ENCODE data around the gene C22orf15. TPM values are rescaled to one million over a fixed set of nuclear protein-coding genes. Genes with fewer than 3 reads are reported as not detected.

The C22orf15 gene
- total and polyA plus RNA-seq, 7 experiments from 2014 or later: 1.2 to 5.7 (median 2.3) TPM; not detected in 1

GRCh38 chr22:23737696-23738095, 25.1 kb upstream of the C22orf15 start:
- Histone ChIP-seq H3K27ac (ENCODE audit: low read depth, low read length) (no peak overlapping the region), H3K9me3 (ENCODE audit: control insufficient read depth in 2 of 3, low read length in 3 of 3) (no peaks in the 10 kb centered on the region), H3K27me3 (ENCODE audit: control insufficient read depth in 2 of 2, insufficient read depth in 2 of 2, low read length in 2 of 2) (no peaks in the 10 kb centered on the region), H3K36me3 (ENCODE audit: control insufficient read depth in 2 of 3, insufficient read depth in 3 of 3, low read length in 3 of 3) (peaks cover 0 to 3% (median 0%) of the 10 kb centered on the region in 3 experiments), H3K4me3 (ENCODE audit: low read length) (no peak overlapping the region), H3K4me1 (ENCODE audit: control insufficient read depth in 2 of 2, insufficient read depth in 2 of 2, low read length in 2 of 2) (no peaks in the 10 kb centered on the region)
- POLR2A ChIA-PET: no interaction called here
- peaks cover 0 to 9% (median 0%) of the 10 kb centered on the region in 5 donors for H3K36me3 Mint-ChIP-seq
- DNase-seq: no peak
- intact Hi-C loops (cut with micrococcal nuclease): loop anchor here in 1 of 2 donors (5.0 kb wide), 1 partner anchor 110 kb away; no protein-coding TSS in a partner anchor
- peaks cover 0 to 1% (median 0%) of the 10 kb centered on the region in 7 donors for H3K4me1 Mint-ChIP-seq
- H3K27me3 Mint-ChIP-seq: no peaks in the 10 kb centered on the region
- no peaks in the 10 kb centered on the region for H3K9me3 Mint-ChIP-seq
- H3K27ac Mint-ChIP-seq: no peak overlapping the region
- CTCF ChIA-PET: interaction anchor here (0.7 kb wide), 1 partner anchor 12 kb away, joined by 3 read pairs; no protein-coding TSS in a partner anchor
- H3K4me3 Mint-ChIP-seq: no peak overlapping the region
- no peak for ATAC-seq

- intact Hi-C loops (cut with micrococcal nuclease): no loop called here
- CTCF ChIA-PET: no interaction called here
- no peaks in the 10 kb centered on the region for H3K27me3 Mint-ChIP-seq
Observed at GRCh38 chr22:23742505-23743264, 20.1 kb upstream of the C22orf15 start.

GRCh38 chr22:23743303-23743705, 19.5 kb upstream of the C22orf15 start:
- no peaks in the 10 kb centered on the region for H3K27me3 Mint-ChIP-seq
- CTCF ChIA-PET: no interaction called here

More at GRCh38 chr22:23742505-23743264, 20.1 kb upstream of the C22orf15 start:
- Histone ChIP-seq H3K36me3 (ENCODE audit: control insufficient read depth in 2 of 3, insufficient read depth in 3 of 3, low read length in 3 of 3) (peaks cover 0 to 29% (median 14%) of the 10 kb centered on the region in 3 experiments), H3K27me3 (ENCODE audit: control insufficient read depth in 2 of 2, insufficient read depth in 2 of 2, low read length in 2 of 2) (no peaks in the 10 kb centered on the region), H3K9me3 (ENCODE audit: control insufficient read depth in 2 of 3, low read length in 3 of 3) (peaks cover 0 to 12% (median 0%) of the 10 kb centered on the region in 3 experiments), H3K4me1 (ENCODE audit: control insufficient read depth in 2 of 2, insufficient read depth in 2 of 2, low read length in 2 of 2) (no peaks in the 10 kb centered on the region), H3K4me3 (ENCODE audit: low read length) (no peak overlapping the region), H3K27ac (ENCODE audit: low read depth, low read length) (no peak overlapping the region)
- ATAC-seq: no peak
- Mint-ChIP-seq H3K4me1 (peaks cover 0 to 3% (median 0%) of the 10 kb centered on the region in 7 donors), H3K4me3 (no peak overlapping the region), H3K9me3 (peaks cover 0 to 19% (median 7%) of the 10 kb centered on the region in 11 donors), H3K36me3 (peaks cover 15 to 32% (median 24%) of the 10 kb centered on the region in 5 donors), H3K27ac (no peak overlapping the region)
- POLR2A ChIA-PET: no interaction called here
- no peak for DNase-seq

GRCh38 chr22:23744001-23744400, 18.8 kb upstream of the C22orf15 start:
- H3K27ac Mint-ChIP-seq: no peak overlapping the region
- no peak overlapping the region for H3K27ac ChIP-seq (ENCODE audit: low read depth, low read length)
- H3K9me3 ChIP-seq (ENCODE audit: control insufficient read depth in 2 of 3, low read length in 3 of 3): peaks cover 0 to 12% (median 0%) of the 10 kb centered on the region in 3 experiments
- peaks cover 0 to 3% (median 0%) of the 10 kb centered on the region in 7 donors for H3K4me1 Mint-ChIP-seq
- H3K27me3 ChIP-seq (ENCODE audit: control insufficient read depth in 2 of 2, insufficient read depth in 2 of 2, low read length in 2 of 2): no peaks in the 10 kb centered on the region
- intact Hi-C loops (cut with micrococcal nuclease): no loop called here
- no peaks in the 10 kb centered on the region for H3K27me3 Mint-ChIP-seq
- ATAC-seq (no peak), DNase-seq (no peak)
- H3K4me3 ChIP-seq (ENCODE audit: low read length): no peak overlapping the region
- CTCF ChIA-PET: no interaction called here
- POLR2A ChIA-PET: interaction anchor here (0.5 to 1.0 kb wide), 2 partner anchors 45 to 119 kb away, joined by 3 to 4 read pairs; no protein-coding TSS in a partner anchor
- H3K9me3 Mint-ChIP-seq: peaks cover 0 to 19% (median 7%) of the 10 kb centered on the region in 11 donors
- peaks cover 15 to 32% (median 24%) of the 10 kb centered on the region in 5 donors for H3K36me3 Mint-ChIP-seq
- no peaks in the 10 kb centered on the region for H3K4me1 ChIP-seq (ENCODE audit: control insufficient read depth in 2 of 2, insufficient read depth in 2 of 2, low read length in 2 of 2)
- no peak overlapping the region for H3K4me3 Mint-ChIP-seq
- peaks cover 0 to 29% (median 14%) of the 10 kb centered on the region in 3 experiments for H3K36me3 ChIP-seq (ENCODE audit: control insufficient read depth in 2 of 3, insufficient read depth in 3 of 3, low read length in 3 of 3)

More at GRCh38 chr22:23743303-23743705, 19.5 kb upstream of the C22orf15 start:
- peaks cover 0 to 12% (median 0%) of the 10 kb centered on the region in 3 experiments for H3K9me3 ChIP-seq (ENCODE audit: control insufficient read depth in 2 of 3, low read length in 3 of 3)
- peaks cover 0 to 19% (median 7%) of the 10 kb centered on the region in 11 donors for H3K9me3 Mint-ChIP-seq
- no peaks in the 10 kb centered on the region for H3K27me3 ChIP-seq (ENCODE audit: control insufficient read depth in 2 of 2, insufficient read depth in 2 of 2, low read length in 2 of 2)
- no peak overlapping the region for H3K4me3 ChIP-seq (ENCODE audit: low read length)
- ATAC-seq: no peak
- H3K27ac ChIP-seq (ENCODE audit: low read depth, low read length): no peak overlapping the region
- H3K36me3 ChIP-seq (ENCODE audit: control insufficient read depth in 2 of 3, insufficient read depth in 3 of 3, low read length in 3 of 3): peaks cover 0 to 29% (median 14%) of the 10 kb centered on the region in 3 experiments
- H3K4me1 ChIP-seq (ENCODE audit: control insufficient read depth in 2 of 2, insufficient read depth in 2 of 2, low read length in 2 of 2): no peaks in the 10 kb centered on the region
- DNase-seq: no peak
- no peak overlapping the region for H3K27ac Mint-ChIP-seq
- H3K4me3 Mint-ChIP-seq: no peak overlapping the region
- peaks cover 0 to 3% (median 0%) of the 10 kb centered on the region in 7 donors for H3K4me1 Mint-ChIP-seq
- peaks cover 15 to 32% (median 24%) of the 10 kb centered on the region in 5 donors for H3K36me3 Mint-ChIP-seq
- intact Hi-C loops (cut with micrococcal nuclease): no loop called here
- POLR2A ChIA-PET: no interaction called here

- H3K36me3 Mint-ChIP-seq: peaks cover 15 to 32% (median 24%) of the 10 kb centered on the region in 5 donors
- peaks cover 0 to 19% (median 7%) of the 10 kb centered on the region in 11 donors for H3K9me3 Mint-ChIP-seq
- ChIA-PET CTCF (no interaction called here), POLR2A (interaction anchor here (0.5 to 1.0 kb wide), 2 partner anchors 45 to 118 kb away, joined by 3 to 4 read pairs; no protein-coding TSS in a partner anchor)
- no peak for DNase-seq
- peaks cover 0 to 3% (median under 1%) of the 10 kb centered on the region in 7 donors for H3K4me1 Mint-ChIP-seq
- Histone ChIP-seq H3K27ac (ENCODE audit: low read depth, low read length) (no peak overlapping the region), H3K27me3 (ENCODE audit: control insufficient read depth in 2 of 2, insufficient read depth in 2 of 2, low read length in 2 of 2) (no peaks in the 10 kb centered on the region), H3K4me1 (ENCODE audit: control insufficient read depth in 2 of 2, insufficient read depth in 2 of 2, low read length in 2 of 2) (no peaks in the 10 kb centered on the region), H3K36me3 (ENCODE audit: control insufficient read depth in 2 of 3, insufficient read depth in 3 of 3, low read length in 3 of 3) (peaks cover 0 to 29% (median 14%) of the 10 kb centered on the region in 3 experiments), H3K9me3 (ENCODE audit: control insufficient read depth in 2 of 3, low read length in 3 of 3) (peaks cover 0 to 12% (median 0%) of the 10 kb centered on the region in 3 experiments), H3K4me3 (ENCODE audit: low read length) (no peak overlapping the region)
- intact Hi-C loops (cut with micrococcal nuclease): no loop called here
- no peak overlapping the region for H3K4me3 Mint-ChIP-seq
- H3K27me3 Mint-ChIP-seq: no peaks in the 10 kb centered on the region
- no peak for ATAC-seq
- H3K27ac Mint-ChIP-seq: no peak overlapping the region
Observed at GRCh38 chr22:23744485-23744884, 18.3 kb upstream of the C22orf15 start.

GRCh38 chr22:23745791-23746190, 17.0 kb upstream of the C22orf15 start:
- intact Hi-C loops (cut with micrococcal nuclease): no loop called here
- ATAC-seq: no peak
- peaks cover 0 to 4% of the 10 kb centered on the region in 2 donors for H3K4me1 ChIP-seq (ENCODE audit: control insufficient read depth in 2 of 2, insufficient read depth in 2 of 2, low read length in 2 of 2)
- no peaks in the 10 kb centered on the region for H3K27me3 ChIP-seq (ENCODE audit: control insufficient read depth in 2 of 2, insufficient read depth in 2 of 2, low read length in 2 of 2)
- peaks cover 0 to 19% (median 7%) of the 10 kb centered on the region in 11 donors for H3K9me3 Mint-ChIP-seq
- H3K27ac ChIP-seq (ENCODE audit: low read depth, low read length): no peak overlapping the region
- no peak overlapping the region for H3K27ac Mint-ChIP-seq
- CTCF ChIA-PET: interaction anchor here (0.6 to 1.2 kb wide), 2 partner anchors 9 to 48 kb away, joined by 3 to 5 read pairs; no protein-coding TSS in a partner anchor
- H3K4me3 ChIP-seq (ENCODE audit: low read length): no peak overlapping the region
- peaks cover 11 to 13% (median 12%) of the 10 kb centered on the region in 7 donors for H3K4me1 Mint-ChIP-seq
- H3K27me3 Mint-ChIP-seq: no peaks in the 10 kb centered on the region
- peaks cover 0 to 29% (median 14%) of the 10 kb centered on the region in 3 experiments for H3K36me3 ChIP-seq (ENCODE audit: control insufficient read depth in 2 of 3, insufficient read depth in 3 of 3, low read length in 3 of 3)
- no peak overlapping the region for H3K4me3 Mint-ChIP-seq
- POLR2A ChIA-PET: no interaction called here
- no peak for DNase-seq
- H3K9me3 ChIP-seq (ENCODE audit: control insufficient read depth in 2 of 3, low read length in 3 of 3): peaks cover 0 to 12% (median 0%) of the 10 kb centered on the region in 3 experiments
- peaks cover 15 to 38% (median 24%) of the 10 kb centered on the region in 5 donors for H3K36me3 Mint-ChIP-seq

Data from naive thymus-derived CD4-positive, alpha-beta T cell (primary cell).